Mesothelial cell of epicardium (in vitro differentiated cells): Measurements from ENCODE around the gene CHST11. TPM values are rescaled to one million over a fixed set of nuclear protein-coding genes. Genes with fewer than 3 reads are reported as not detected.

Experiments used
- DNase-seq, 2 experiments: peaks; one replicate each; pipeline ENCODE4 v3.0.0; 2021; ENCODE audit warnings: low spot score in 2 of 2; ENCODE audit not compliant: unreplicated experiment in 2 of 2
- H3K27ac Mint-ChIP-seq: 2 replicates; pipeline ENCODE4 v1.8.0; 2021; ENCODE audit warnings: mixed read lengths
- H3K27me3 Mint-ChIP-seq: 2 replicates; pipeline ENCODE4 v1.8.0; 2021; ENCODE audit warnings: low read depth, mixed read lengths
- H3K36me3 Mint-ChIP-seq: 2 replicates; pipeline ENCODE4 v1.8.0; 2021; ENCODE audit warnings: mixed read lengths
- H3K4me1 Mint-ChIP-seq: 2 replicates; pipeline ENCODE4 v1.8.0; 2021; ENCODE audit warnings: mixed read lengths
- H3K4me3 Mint-ChIP-seq: 2 replicates; pipeline ENCODE4 v1.8.0; 2021; ENCODE audit warnings: mild to moderate bottlenecking, moderate library complexity, mixed read lengths
- H3K9me3 Mint-ChIP-seq: 2 replicates; pipeline ENCODE4 v1.8.0; 2021; ENCODE audit warnings: mixed read lengths
- CTCF ChIP-seq: fragments of 200-600 bp; sonication (generic); IDR thresholded peaks from one replicate; pipeline ENCODE4 v1.5.0; 2021; ENCODE audit warnings: antibody characterized with exemption; ENCODE audit not compliant: unreplicated experiment
- total RNA-seq: library from RNA; stranded (reverse); gene quantifications from 3 replicates; pipeline ENCODE4 v1.2.1, GENCODE V29; 2021

Gene CHST11
- total RNA-seq, 1 donor from 2014 or later, result 15.0 TPM

- Mint-ChIP-seq H3K36me3 (no peaks in the 10 kb centered on the region), H3K4me1 (peaks cover 32% of the 10 kb centered on the region), H3K9me3 (no peaks in the 10 kb centered on the region), H3K4me3 (no peak overlapping the region), H3K27ac (no peak overlapping the region), H3K27me3 (peaks cover 11% of the 10 kb centered on the region)
- TF ChIP-seq CTCF, result no peak
- DNase-seq, result no peak
Measured at GRCh38 chr12:104718304-104718929, 261.7 kb downstream of the CHST11 start.

GRCh38 chr12:104719700-104720338 lies 263.1 kb downstream of the CHST11 start:
- no peak overlapping the region for H3K4me3 Mint-ChIP-seq
- no peaks in the 10 kb centered on the region for H3K9me3 Mint-ChIP-seq
- H3K36me3 Mint-ChIP-seq, result no peaks in the 10 kb centered on the region
- TF ChIP-seq CTCF, result no peak
- peaks cover 11% of the 10 kb centered on the region for H3K27me3 Mint-ChIP-seq
- no peak for DNase-seq
- peaks cover 35% of the 10 kb centered on the region for H3K4me1 Mint-ChIP-seq
- H3K27ac Mint-ChIP-seq, result peak overlapping the region; percentile 58

GRCh38 chr12:104720339-104721038 lies 263.7 kb downstream of the CHST11 start:
- peak overlapping the region; percentile 58 for H3K27ac Mint-ChIP-seq
- TF ChIP-seq CTCF, result no peak
- H3K27me3 Mint-ChIP-seq, result peaks cover 11% of the 10 kb centered on the region
- no peak for DNase-seq
- no peaks in the 10 kb centered on the region for H3K9me3 Mint-ChIP-seq
- H3K36me3 Mint-ChIP-seq, result no peaks in the 10 kb centered on the region
- peaks cover 35% of the 10 kb centered on the region for H3K4me1 Mint-ChIP-seq
- peak overlapping the region; percentile 14 for H3K4me3 Mint-ChIP-seq

GRCh38 chr12:104721039-104721405 lies 264.3 kb downstream of the CHST11 start:
- no peak for DNase-seq
- Mint-ChIP-seq H3K9me3 (no peaks in the 10 kb centered on the region), H3K27ac (no peak overlapping the region), H3K36me3 (no peaks in the 10 kb centered on the region), H3K4me1 (peaks cover 32% of the 10 kb centered on the region), H3K27me3 (peaks cover 12% of the 10 kb centered on the region), H3K4me3 (no peak overlapping the region)
- no peak for TF ChIP-seq CTCF

GRCh38 chr12:104721936-104722335 lies 265.2 kb downstream of the CHST11 start:
- no peak for DNase-seq
- peaks cover 32% of the 10 kb centered on the region for H3K4me1 Mint-ChIP-seq
- H3K27me3 Mint-ChIP-seq, result peaks cover 8% of the 10 kb centered on the region
- no peak for TF ChIP-seq CTCF
- no peaks in the 10 kb centered on the region for H3K9me3 Mint-ChIP-seq
- H3K27ac Mint-ChIP-seq, result no peak overlapping the region
- H3K4me3 Mint-ChIP-seq, result no peak overlapping the region
- no peaks in the 10 kb centered on the region for H3K36me3 Mint-ChIP-seq
